ENCODE results near the gene SPAG5. TPM values are rescaled to one million over a fixed set of nuclear protein-coding genes. Genes with fewer than 3 reads are reported as not detected.
A peak's percentile ranks its signal among the peaks of the same experiment; 100 is the strongest.

The SPAG5 gene
- total RNA-seq, 1 donor from 2014 or later: 28.5 TPM

- Mint-ChIP-seq H3K4me3 (ENCODE audit: unreplicated experiment) (peak overlapping the region; percentile 29), H3K27me3 (ENCODE audit: unreplicated experiment) (no peaks in the 10 kb centered on the region), H3K27ac (ENCODE audit: unreplicated experiment) (no peak overlapping the region), H3K4me1 (ENCODE audit: unreplicated experiment) (peaks cover 10% of the 10 kb centered on the region), H3K36me3 (ENCODE audit: low read depth, unreplicated experiment) (no peaks in the 10 kb centered on the region), H3K9me3 (ENCODE audit: unreplicated experiment) (no peaks in the 10 kb centered on the region)
- no peak for DNase-seq (ENCODE audit: low spot score)
- no peak for TF ChIP-seq CTCF (IDR thresholded peaks at IDR 0.05; ENCODE audit: unreplicated experiment)
These were observed 54.3 kb downstream of the SPAG5 start for GRCh38 chr17:28544402-28545140.

DNA sequence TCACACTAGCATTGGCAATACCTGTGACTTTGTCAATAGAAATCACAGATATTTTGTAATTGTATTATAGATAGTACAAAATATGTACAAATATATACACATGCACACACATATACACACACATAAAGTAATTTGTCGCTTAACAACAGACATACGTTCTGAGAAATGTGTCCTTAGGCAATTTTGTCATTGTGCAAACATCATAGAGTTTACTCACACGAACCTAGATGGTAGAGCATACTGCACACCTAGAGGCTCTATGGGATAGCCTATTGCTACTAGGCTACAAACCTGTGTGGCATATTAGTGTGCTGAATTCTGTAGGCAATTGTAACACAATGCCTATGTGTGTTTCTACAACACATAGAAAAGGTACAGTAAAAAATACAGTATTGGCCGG is 57.4 kb downstream of the SPAG5 start:
- Mint-ChIP-seq H3K27me3 (ENCODE audit: unreplicated experiment) (peaks cover 1% of the 10 kb centered on the region), H3K36me3 (ENCODE audit: low read depth, unreplicated experiment) (no peaks in the 10 kb centered on the region), H3K4me3 (ENCODE audit: unreplicated experiment) (no peak overlapping the region), H3K9me3 (ENCODE audit: unreplicated experiment) (no peaks in the 10 kb centered on the region), H3K4me1 (ENCODE audit: unreplicated experiment) (peaks cover 5% of the 10 kb centered on the region), H3K27ac (ENCODE audit: unreplicated experiment) (no peak overlapping the region)
- no peak for TF ChIP-seq CTCF (IDR thresholded peaks at IDR 0.05; ENCODE audit: unreplicated experiment)
- no peak for DNase-seq (ENCODE audit: low spot score)

- no peak for DNase-seq (ENCODE audit: low spot score)
- H3K4me1 Mint-ChIP-seq (ENCODE audit: unreplicated experiment): peaks cover 5% of the 10 kb centered on the region
- TF ChIP-seq CTCF (IDR thresholded peaks at IDR 0.05; ENCODE audit: unreplicated experiment): no peak
- no peaks in the 10 kb centered on the region for H3K36me3 Mint-ChIP-seq (ENCODE audit: low read depth, unreplicated experiment)
- H3K27ac Mint-ChIP-seq (ENCODE audit: unreplicated experiment): no peak overlapping the region
- no peak overlapping the region for H3K4me3 Mint-ChIP-seq (ENCODE audit: unreplicated experiment)
- peaks cover 2% of the 10 kb centered on the region for H3K27me3 Mint-ChIP-seq (ENCODE audit: unreplicated experiment)
- no peaks in the 10 kb centered on the region for H3K9me3 Mint-ChIP-seq (ENCODE audit: unreplicated experiment)
These were observed 58.6 kb downstream of the SPAG5 start for GRCh38 chr17:28540231-28540630.

GRCh38 chr17:28538296-28538895 is 60.4 kb downstream of the SPAG5 start:
- H3K9me3 Mint-ChIP-seq (ENCODE audit: unreplicated experiment): no peaks in the 10 kb centered on the region
- DNase-seq (ENCODE audit: low spot score): no peak
- H3K27me3 Mint-ChIP-seq (ENCODE audit: unreplicated experiment): peaks cover 10% of the 10 kb centered on the region
- H3K4me3 Mint-ChIP-seq (ENCODE audit: unreplicated experiment): no peak overlapping the region
- H3K36me3 Mint-ChIP-seq (ENCODE audit: low read depth, unreplicated experiment): no peaks in the 10 kb centered on the region
- H3K27ac Mint-ChIP-seq (ENCODE audit: unreplicated experiment): no peak overlapping the region
- no peaks in the 10 kb centered on the region for H3K4me1 Mint-ChIP-seq (ENCODE audit: unreplicated experiment)
- no peak for TF ChIP-seq CTCF (IDR thresholded peaks at IDR 0.05; ENCODE audit: unreplicated experiment)

DNA sequence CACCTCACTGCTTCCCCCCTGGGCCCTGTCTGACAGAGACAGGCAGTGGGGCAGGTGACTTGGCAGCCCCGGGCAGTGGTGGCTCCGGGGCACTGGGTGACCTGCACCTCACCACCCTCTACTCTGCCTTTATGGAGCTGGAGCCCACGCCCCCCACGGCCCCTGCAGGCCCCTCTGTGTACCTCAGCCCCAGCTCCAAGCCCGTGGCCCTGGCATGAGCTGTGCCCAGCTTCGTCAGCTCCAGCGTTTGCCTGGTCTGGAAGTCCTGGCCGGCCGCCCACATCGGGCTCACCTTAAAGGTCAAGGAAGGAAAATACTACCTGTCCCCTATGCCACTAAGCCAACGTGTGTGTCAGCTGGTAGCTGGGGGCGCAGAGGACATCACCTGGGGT is 61.6 kb downstream of the SPAG5 start:
- H3K4me1 Mint-ChIP-seq (ENCODE audit: unreplicated experiment): no peaks in the 10 kb centered on the region
- peaks cover 11% of the 10 kb centered on the region for H3K27me3 Mint-ChIP-seq (ENCODE audit: unreplicated experiment)
- H3K9me3 Mint-ChIP-seq (ENCODE audit: unreplicated experiment): no peaks in the 10 kb centered on the region
- H3K27ac Mint-ChIP-seq (ENCODE audit: unreplicated experiment): no peak overlapping the region
- H3K4me3 Mint-ChIP-seq (ENCODE audit: unreplicated experiment): no peak overlapping the region
- TF ChIP-seq CTCF (IDR thresholded peaks at IDR 0.05; ENCODE audit: unreplicated experiment): no peak
- no peak for DNase-seq (ENCODE audit: low spot score)
- H3K36me3 Mint-ChIP-seq (ENCODE audit: low read depth, unreplicated experiment): no peaks in the 10 kb centered on the region

Data from endothelial cell (in vitro differentiated cells).